DND-41 (cell line): Measurements from ENCODE around the gene SH3BP2.

Experiments
- ATAC-seq: fragments of 200-7000 bp; cut with Tn5 transposase; 3 replicates; pipeline ENCODE4 v1.9.1; 2021; ENCODE audit warnings: low read depth; ENCODE audit not compliant: insufficient read depth
- DNase-seq: peaks from one replicate; pipeline ENCODE4 v3.0.0-alpha.2; 2020
- H2AFZ ChIP-seq: 2 replicates; pipeline ENCODE4 v1.6.0; 2012; ENCODE audit warnings: low read depth, low read length
- H3K27ac ChIP-seq: 2 replicates; pipeline ENCODE4 v1.5.1; 2012; ENCODE audit warnings: low read length, inconsistent platforms
- H3K27me3 ChIP-seq: fragments of 200-600 bp; sonication (generic); 2 replicates; pipeline ENCODE4 v1.6.0; 2012; ENCODE audit warnings: low read length, mild to moderate bottlenecking, inconsistent platforms; ENCODE audit not compliant: insufficient read depth, poor library complexity
- H3K36me3 ChIP-seq: 2 replicates; pipeline ENCODE4 v1.5.1; 2012; ENCODE audit warnings: low read length, inconsistent platforms; ENCODE audit not compliant: insufficient read depth
- H3K4me1 ChIP-seq: 2 replicates; pipeline ENCODE4 v1.5.1; 2012; ENCODE audit warnings: mild to moderate bottlenecking, low read length; ENCODE audit not compliant: insufficient read depth
- H3K4me2 ChIP-seq: 2 replicates; pipeline ENCODE4 v1.6.0; 2012; ENCODE audit warnings: mild to moderate bottlenecking, moderate library complexity, low read length, inconsistent platforms; ENCODE audit not compliant: insufficient read depth
- H3K4me3 ChIP-seq, 2 experiments: fragments of 200-600 bp in 1 of 2; shearing (Covaris generic) in 1 of 2; 2 replicates each; pipeline ENCODE4 v1.5.1; 2012 to 2016; ENCODE audit warnings: inconsistent platforms in 2 of 2, low read length in 2 of 2, mild to moderate bottlenecking in 2 of 2, low read depth in 1 of 2, moderate library complexity in 1 of 2
- H3K79me2 ChIP-seq: 2 replicates; pipeline ENCODE4 v1.6.0; 2012; ENCODE audit warnings: low read length, inconsistent platforms; ENCODE audit not compliant: insufficient read depth
- H3K9ac ChIP-seq: 2 replicates; pipeline ENCODE4 v1.6.0; 2012; ENCODE audit warnings: low read depth, mild to moderate bottlenecking, inconsistent platforms, low read length, moderate library complexity
- H3K9me3 ChIP-seq: 2 replicates; pipeline ENCODE4 v1.5.1; 2012; ENCODE audit warnings: low read length, moderate library complexity, mild to moderate bottlenecking, inconsistent platforms; ENCODE audit not compliant: insufficient read depth, severe bottlenecking
- H4K20me1 ChIP-seq: 2 replicates; pipeline ENCODE4 v1.6.0; 2012; ENCODE audit warnings: low read length; ENCODE audit not compliant: insufficient read depth
- CTCF ChIP-seq: IDR thresholded peaks from 2 replicates; pipeline ENCODE4 v1.5.1; 2012; ENCODE audit warnings: borderline replicate concordance, low read length, moderate library complexity, mild to moderate bottlenecking; ENCODE audit not compliant: poor library complexity, severe bottlenecking; ENCODE audit errors: extremely low read depth
- EZH2 ChIP-seq: IDR thresholded peaks from 3 replicates; pipeline ENCODE4 v1.6.1; 2012; ENCODE audit warnings: borderline replicate concordance, low read depth, mild to moderate bottlenecking, moderate library complexity, low read length, inconsistent platforms; ENCODE audit not compliant: severe bottlenecking

SH3BP2 gene

GRCh38 chr4:2792711-2793585, at the start of gene SH3BP2:
Gene SH3BP2 (plus strand): TSS chr4:2793085. CDS start chr4:2820618, 27,533 bp downstream.
- TF ChIP-seq EZH2 (no peak), CTCF (no peak)

GRCh38 chr4:2743518-2744445, 49.1 kb upstream of the SH3BP2 start:
- H3K36me3 ChIP-seq: peaks cover 59% of the 10 kb centered on the region
- no peak overlapping the region for H3K4me3 ChIP-seq
- no peak overlapping the region for H3K27ac ChIP-seq
- no peaks in the 10 kb centered on the region for H3K9me3 ChIP-seq
- no peaks in the 10 kb centered on the region for H3K79me2 ChIP-seq
- no peaks in the 10 kb centered on the region for H3K27me3 ChIP-seq
- DNase-seq (no peak), ATAC-seq (no peak)
- H4K20me1 ChIP-seq: 0 out of 2 replicates have a peak, but pooled peaks cover 4% of the 10 kb centered on the region
- no peak overlapping the region for H3K9ac ChIP-seq
- no peak overlapping the region for H2AFZ ChIP-seq
- no peak for TF ChIP-seq EZH2
- no peak for TF ChIP-seq CTCF
- no peak overlapping the region for H3K4me2 ChIP-seq
- H3K4me1 ChIP-seq: no peaks in the 10 kb centered on the region

More at GRCh38 chr4:2792711-2793585, at the start of gene SH3BP2:
- Histone ChIP-seq H3K4me2 (no peak within 1 kb of the TSS), H4K20me1 (no peaks in the 10 kb centered on the region), H3K27ac (no peak within 1 kb of the TSS), H3K36me3 (no peaks in the 10 kb centered on the region), H3K9ac (no peak within 1 kb of the TSS), H3K4me1 (no peaks in the 10 kb centered on the region), H3K27me3 (no peaks in the 10 kb centered on the region), H2AFZ (no peak within 1 kb of the TSS), H3K9me3 (no peaks in the 10 kb centered on the region), H3K79me2 (no peaks in the 10 kb centered on the region), H3K4me3 (no peak within 1 kb of the TSS)
- ATAC-seq (no peak), DNase-seq (no peak)

- TF ChIP-seq CTCF (no peak), EZH2 (no peak)
- peaks cover 3% of the 10 kb centered on the region; the same call in 1 of the 2 replicates for H3K79me2 ChIP-seq
- no peak overlapping the region for H3K27ac ChIP-seq
- H3K4me1 ChIP-seq: no peaks in the 10 kb centered on the region
- H3K4me3 ChIP-seq: no peak overlapping the region
- H2AFZ ChIP-seq: no peak overlapping the region
- peaks cover 59% of the 10 kb centered on the region for H3K36me3 ChIP-seq
- no peak overlapping the region for H3K9ac ChIP-seq
- DNase-seq (no peak), ATAC-seq (no peak)
- H3K27me3 ChIP-seq: no peaks in the 10 kb centered on the region
- H4K20me1 ChIP-seq: 0 out of 2 replicates have a peak, but pooled peaks cover 4% of the 10 kb centered on the region
- no peaks in the 10 kb centered on the region for H3K9me3 ChIP-seq
- H3K4me2 ChIP-seq: no peak overlapping the region
Measured at GRCh38 chr4:2744576-2745270, 48.2 kb upstream of the SH3BP2 start.
